ENCODE measurements around the gene BMP6.

DNA sequence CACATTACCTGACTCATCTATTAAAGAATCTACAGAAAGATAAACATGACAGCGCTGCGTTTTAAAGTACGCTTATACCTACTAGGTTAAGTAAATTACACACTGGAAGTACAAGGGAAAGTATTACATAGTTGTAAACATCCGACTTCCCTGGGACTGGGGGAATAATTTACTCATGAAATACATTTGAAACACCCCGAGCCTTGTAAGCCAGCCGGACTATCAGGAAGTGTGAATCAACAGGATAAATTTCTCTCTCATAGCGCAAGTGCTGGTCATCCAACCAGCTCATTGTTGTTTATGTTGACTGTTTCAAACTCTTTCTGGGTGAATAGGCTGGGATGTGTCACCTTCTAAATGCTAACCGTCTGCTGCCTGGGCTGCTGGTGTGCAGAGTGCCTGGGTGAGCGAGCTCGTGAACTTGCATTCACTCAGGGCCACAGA, 4.9 kb downstream of the BMP6 start:
- TF ChIP-seq, protein P1, sequence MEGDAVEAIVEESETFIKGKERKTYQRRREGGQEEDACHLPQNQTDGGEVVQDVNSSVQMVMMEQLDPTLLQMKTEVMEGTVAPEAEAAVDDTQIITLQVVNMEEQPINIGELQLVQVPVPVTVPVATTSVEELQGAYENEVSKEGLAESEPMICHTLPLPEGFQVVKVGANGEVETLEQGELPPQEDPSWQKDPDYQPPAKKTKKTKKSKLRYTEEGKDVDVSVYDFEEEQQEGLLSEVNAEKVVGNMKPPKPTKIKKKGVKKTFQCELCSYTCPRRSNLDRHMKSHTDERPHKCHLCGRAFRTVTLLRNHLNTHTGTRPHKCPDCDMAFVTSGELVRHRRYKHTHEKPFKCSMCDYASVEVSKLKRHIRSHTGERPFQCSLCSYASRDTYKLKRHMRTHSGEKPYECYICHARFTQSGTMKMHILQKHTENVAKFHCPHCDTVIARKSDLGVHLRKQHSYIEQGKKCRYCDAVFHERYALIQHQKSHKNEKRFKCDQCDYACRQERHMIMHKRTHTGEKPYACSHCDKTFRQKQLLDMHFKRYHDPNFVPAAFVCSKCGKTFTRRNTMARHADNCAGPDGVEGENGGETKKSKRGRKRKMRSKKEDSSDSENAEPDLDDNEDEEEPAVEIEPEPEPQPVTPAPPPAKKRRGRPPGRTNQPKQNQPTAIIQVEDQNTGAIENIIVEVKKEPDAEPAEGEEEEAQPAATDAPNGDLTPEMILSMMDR (IDR thresholded peaks at IDR 0.05), result no peak
- no peak for TF ChIP-seq EP300 (IDR thresholded peaks at IDR 0.05)
- no peak for TF ChIP-seq POLR2A (IDR thresholded peaks at IDR 0.05)
